Astrocyte (in vitro differentiated cells and primary cell): ENCODE results near the gene CTSZ. TPM values are rescaled to one million over a fixed set of nuclear protein-coding genes. Genes with fewer than 3 reads are reported as not detected.

Experiments used
- DNase-seq: peaks from one replicate; pipeline ENCODE4 v3.0.0-alpha.2; 2010; ENCODE audit warnings: low read depth
- FAIRE-seq: peaks from 2 replicates; lab custom pipeline; 2011; peaks lifted over from hg19 to GRCh38; lab: Jason Lieb, UNC
- H2AFZ ChIP-seq: 2 replicates; pipeline ENCODE4 v1.6.0; 2012; ENCODE audit warnings: low read depth, low read length, inconsistent platforms
- H3K27ac ChIP-seq: 2 replicates; pipeline ENCODE4 v1.5.1; 2011; ENCODE audit warnings: low read depth, low read length, inconsistent platforms
- H3K27me3 ChIP-seq: 2 replicates; pipeline ENCODE4 v1.6.0; 2011; ENCODE audit warnings: low read length, inconsistent platforms; ENCODE audit not compliant: insufficient read depth
- H3K36me3 ChIP-seq: 2 replicates; pipeline ENCODE4 v1.5.1; 2011; ENCODE audit warnings: low read length, inconsistent platforms; ENCODE audit not compliant: insufficient read depth
- H3K4me1 ChIP-seq: 2 replicates; pipeline ENCODE4 v1.5.1; 2011; ENCODE audit warnings: low read length, inconsistent platforms; ENCODE audit not compliant: insufficient read depth
- H3K4me2 ChIP-seq: 2 replicates; pipeline ENCODE4 v1.6.0; 2012; ENCODE audit warnings: low read length, inconsistent platforms
- H3K4me3 ChIP-seq: 2 replicates; pipeline ENCODE4 v1.5.1; 2011; ENCODE audit warnings: low read depth, mild to moderate bottlenecking, low read length, inconsistent platforms; ENCODE audit not compliant: insufficient read depth
- H3K79me2 ChIP-seq: 2 replicates; pipeline ENCODE4 v1.6.0; 2012; ENCODE audit warnings: mild to moderate bottlenecking, low read length, inconsistent platforms; ENCODE audit not compliant: insufficient read depth
- H3K9ac ChIP-seq: 2 replicates; pipeline ENCODE4 v1.6.0; 2012; ENCODE audit warnings: mild to moderate bottlenecking, low read length, inconsistent platforms
- H3K9me3 ChIP-seq: 2 replicates; pipeline ENCODE4 v1.5.1; 2012; ENCODE audit warnings: low read depth, mild to moderate bottlenecking, low read length, inconsistent platforms; ENCODE audit not compliant: insufficient read depth
- H4K20me1 ChIP-seq: 2 replicates; pipeline ENCODE4 v1.6.0; 2012; ENCODE audit warnings: low read length, inconsistent platforms; ENCODE audit not compliant: insufficient read depth
- H3K27ac Mint-ChIP-seq: one replicate; pipeline ENCODE4 v1.8.0; 2021; ENCODE audit warnings: mild to moderate bottlenecking, mixed read lengths; ENCODE audit not compliant: unreplicated experiment
- H3K27me3 Mint-ChIP-seq: one replicate; pipeline ENCODE4 v1.8.0; 2021; ENCODE audit warnings: low read depth, mixed read lengths; ENCODE audit not compliant: unreplicated experiment
- H3K36me3 Mint-ChIP-seq: one replicate; pipeline ENCODE4 v1.8.0; 2021; ENCODE audit warnings: low read depth, mixed read lengths; ENCODE audit not compliant: unreplicated experiment
- H3K4me1 Mint-ChIP-seq: one replicate; pipeline ENCODE4 v1.8.0; 2021; ENCODE audit warnings: low read depth, mixed read lengths; ENCODE audit not compliant: unreplicated experiment
- H3K4me3 Mint-ChIP-seq: one replicate; pipeline ENCODE4 v1.8.0; 2021; ENCODE audit warnings: mild to moderate bottlenecking, moderate library complexity, mixed read lengths; ENCODE audit not compliant: unreplicated experiment
- H3K9me3 Mint-ChIP-seq: one replicate; pipeline ENCODE4 v1.8.0; 2021; ENCODE audit warnings: mild to moderate bottlenecking, mixed read lengths; ENCODE audit not compliant: unreplicated experiment
- CTCF ChIP-seq: IDR thresholded peaks from 2 replicates; pipeline ENCODE4 v1.5.1; 2011; ENCODE audit warnings: low read depth, mild to moderate bottlenecking, inconsistent platforms, low read length, moderate library complexity; ENCODE audit not compliant: insufficient read depth
- EZH2 ChIP-seq: IDR thresholded peaks from 2 replicates; pipeline ENCODE4 v1.6.1; 2012; ENCODE audit warnings: mild to moderate bottlenecking, low read length, inconsistent platforms; ENCODE audit not compliant: insufficient read depth
- total RNA-seq: library from RNA; stranded (reverse); gene quantifications from 2 replicates; pipeline ENCODE4 v1.2.1, GENCODE V29; 2021

CTSZ gene
- total RNA-seq, 1 donor from 2014 or later, result 112 TPM

DNA sequence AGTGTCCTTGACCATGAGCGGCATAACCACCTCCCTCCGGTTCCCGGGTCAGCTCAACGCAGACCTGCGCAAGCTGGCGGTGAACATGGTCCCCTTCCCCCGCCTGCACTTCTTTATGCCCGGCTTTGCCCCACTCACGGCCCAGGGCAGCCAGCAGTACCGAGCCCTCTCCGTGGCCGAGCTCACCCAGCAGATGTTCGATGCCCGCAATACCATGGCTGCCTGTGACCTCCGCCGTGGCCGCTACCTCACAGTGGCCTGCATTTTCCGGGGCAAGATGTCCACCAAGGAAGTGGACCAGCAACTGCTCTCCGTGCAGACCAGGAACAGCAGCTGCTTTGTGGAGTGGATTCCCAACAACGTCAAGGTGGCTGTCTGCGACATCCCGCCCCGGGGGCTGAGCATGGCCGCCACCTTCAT lies 17.1 kb upstream of the CTSZ start:
- H3K4me1 ChIP-seq, result peaks cover 28% of the 10 kb centered on the region
- H3K36me3 Mint-ChIP-seq, result peaks cover 13% of the 10 kb centered on the region
- no peaks in the 10 kb centered on the region for H3K9me3 Mint-ChIP-seq
- peaks cover 51% of the 10 kb centered on the region for H4K20me1 ChIP-seq
- no peak for DNase-seq
- no peak for TF ChIP-seq EZH2
- no peak for TF ChIP-seq CTCF
- no peaks in the 10 kb centered on the region for H3K9me3 ChIP-seq
- H3K36me3 ChIP-seq, result peaks cover 23% of the 10 kb centered on the region
- no peak overlapping the region for H3K4me3 Mint-ChIP-seq
- H3K27me3 Mint-ChIP-seq, result no peaks in the 10 kb centered on the region
- H3K4me1 Mint-ChIP-seq, result peaks cover 32% of the 10 kb centered on the region
- H3K79me2 ChIP-seq, result peaks cover 57% of the 10 kb centered on the region
- no peak overlapping the region for H3K27ac ChIP-seq
- no peak overlapping the region for H2AFZ ChIP-seq
- no peak overlapping the region for H3K4me3 ChIP-seq
- no peak overlapping the region for H3K27ac Mint-ChIP-seq
- no peak overlapping the region for H3K4me2 ChIP-seq
- no peak for FAIRE-seq
- no peak overlapping the region for H3K9ac ChIP-seq
- H3K27me3 ChIP-seq, result no peaks in the 10 kb centered on the region

DNA sequence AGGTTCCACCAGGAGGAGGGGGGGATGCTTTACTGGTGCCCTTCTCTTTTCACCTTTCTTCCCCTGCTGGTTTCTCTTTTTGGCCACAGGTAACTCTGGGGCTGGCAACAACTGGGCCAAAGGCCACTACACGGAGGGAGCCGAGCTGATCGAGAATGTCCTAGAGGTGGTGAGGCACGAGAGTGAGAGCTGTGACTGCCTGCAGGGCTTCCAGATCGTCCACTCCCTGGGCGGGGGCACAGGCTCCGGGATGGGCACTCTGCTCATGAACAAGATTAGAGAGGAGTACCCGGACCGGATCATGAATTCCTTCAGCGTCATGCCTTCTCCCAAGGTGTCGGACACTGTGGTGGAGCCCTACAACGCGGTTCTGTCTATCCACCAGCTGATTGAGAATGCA lies 16.6 kb upstream of the CTSZ start:
- no peak overlapping the region for H3K9ac ChIP-seq
- no peak for DNase-seq
- H3K9me3 ChIP-seq, result no peaks in the 10 kb centered on the region
- H3K4me2 ChIP-seq, result no peak overlapping the region
- H3K4me3 Mint-ChIP-seq, result no peak overlapping the region
- peaks cover 46% of the 10 kb centered on the region for H4K20me1 ChIP-seq
- H3K79me2 ChIP-seq, result peaks cover 52% of the 10 kb centered on the region
- H2AFZ ChIP-seq, result no peak overlapping the region
- H3K4me1 Mint-ChIP-seq, result peaks cover 27% of the 10 kb centered on the region
- H3K27ac Mint-ChIP-seq, result no peak overlapping the region
- peaks cover 12% of the 10 kb centered on the region for H3K36me3 Mint-ChIP-seq
- no peak overlapping the region for H3K4me3 ChIP-seq
- no peak for FAIRE-seq
- H3K36me3 ChIP-seq, result peaks cover 18% of the 10 kb centered on the region
- H3K27me3 ChIP-seq, result no peaks in the 10 kb centered on the region
- no peak overlapping the region for H3K27ac ChIP-seq
- H3K9me3 Mint-ChIP-seq, result no peaks in the 10 kb centered on the region
- TF ChIP-seq EZH2 (no peak), CTCF (no peak)
- peaks cover 22% of the 10 kb centered on the region for H3K4me1 ChIP-seq
- no peaks in the 10 kb centered on the region for H3K27me3 Mint-ChIP-seq

- Histone ChIP-seq H3K9me3 (no peaks in the 10 kb centered on the region), H3K9ac (no peak overlapping the region), H2AFZ (no peak overlapping the region), H3K36me3 (peaks cover 18% of the 10 kb centered on the region), H3K79me2 (peaks cover 44% of the 10 kb centered on the region), H3K27ac (no peak overlapping the region), H3K4me2 (no peak overlapping the region), H4K20me1 (peaks cover 38% of the 10 kb centered on the region), H3K4me3 (no peak overlapping the region), H3K27me3 (no peaks in the 10 kb centered on the region), H3K4me1 (peaks cover 15% of the 10 kb centered on the region)
- no peaks in the 10 kb centered on the region for H3K27me3 Mint-ChIP-seq
- TF ChIP-seq CTCF, result no peak
- TF ChIP-seq EZH2, result no peak
- no peak overlapping the region for H3K4me3 Mint-ChIP-seq
- no peaks in the 10 kb centered on the region for H3K9me3 Mint-ChIP-seq
- H3K36me3 Mint-ChIP-seq, result peaks cover 10% of the 10 kb centered on the region
- FAIRE-seq, result no peak
- no peak for DNase-seq
- H3K27ac Mint-ChIP-seq, result peak overlapping the region; percentile 1
- peaks cover 19% of the 10 kb centered on the region for H3K4me1 Mint-ChIP-seq
Measured at GRCh38 chr20:59022754-59023153, 15.7 kb upstream of the CTSZ start.
